Measurements from ENCODE around the gene MGAT4C.

The MGAT4C gene

GRCh38 chr12:85975716-85976115 is 280.5 kb downstream of the MGAT4C start:
- no peak for DNase-seq (ENCODE audit: low read depth)

- DNase-seq (ENCODE audit: low read depth): no peak
Measured at GRCh38 chr12:85971800-85972199, 284.4 kb downstream of the MGAT4C start.

GRCh38 chr12:85968606-85969005 is 287.6 kb downstream of the MGAT4C start:
- DNase-seq (ENCODE audit: low read depth): no peak

- no peak for DNase-seq (ENCODE audit: low read depth)
Measured at GRCh38 chr12:85963326-85963725, 292.9 kb downstream of the MGAT4C start.

GRCh38 chr12:85956081-85956480 is 300.1 kb downstream of the MGAT4C start:
- DNase-seq (ENCODE audit: low read depth): no peak

- DNase-seq (ENCODE audit: low read depth): no peak
Measured at GRCh38 chr12:85955127-85955526, 301.1 kb downstream of the MGAT4C start.

- no peak for DNase-seq (ENCODE audit: low read depth)
Measured at GRCh38 chr12:85951823-85952222, 304.4 kb downstream of the MGAT4C start.

GRCh38 chr12:85949253-85949652 is 306.9 kb downstream of the MGAT4C start:
- DNase-seq (ENCODE audit: low read depth): no peak

- no peak for DNase-seq (ENCODE audit: low read depth)
Measured at GRCh38 chr12:85948340-85948739, 307.9 kb downstream of the MGAT4C start.

GRCh38 chr12:85947286-85947685 is 308.9 kb downstream of the MGAT4C start:
- DNase-seq (ENCODE audit: low read depth): no peak

- no peak for DNase-seq (ENCODE audit: low read depth)
Measured at GRCh38 chr12:85946375-85946774, 309.8 kb downstream of the MGAT4C start.

GRCh38 chr12:85927166-85927565 is 329.0 kb downstream of the MGAT4C start:
- no peak for DNase-seq (ENCODE audit: low read depth)

GRCh38 chr12:85923767-85924331 is 332.3 kb downstream of the MGAT4C start:
- DNase-seq (ENCODE audit: low read depth): no peak

GRCh38 chr12:85920324-85920947 is 335.8 kb downstream of the MGAT4C start:
- no peak for DNase-seq (ENCODE audit: low read depth)
